Muscle of leg (tissue), 11 donors: ENCODE results near the gene SEL1L. TPM values are rescaled to one million over a fixed set of nuclear protein-coding genes. Genes with fewer than 3 reads are reported as not detected.
"Not testable (repeated sequence)": the region's sequence is repeated elsewhere in the genome, so short reads cannot be mapped to it uniquely, and the experiment has no call there.

ENCODE experiments used
- DNase-seq: peaks from one replicate; pipeline ENCODE4 v3.0.0; 2013
- H3K27ac ChIP-seq: one replicate; pipeline ENCODE4 v1.5.1; 2013; ENCODE audit warnings: mild to moderate bottlenecking, low read length, control low read depth
- H3K27me3 ChIP-seq: one replicate; pipeline ENCODE4 v1.6.1; 2013; ENCODE audit warnings: low read length; ENCODE audit not compliant: control insufficient read depth, insufficient read depth
- H3K36me3 ChIP-seq: one replicate; pipeline ENCODE4 v1.6.1; 2013; ENCODE audit warnings: low read length; ENCODE audit not compliant: control insufficient read depth, insufficient read depth
- H3K4me1 ChIP-seq: one replicate; pipeline ENCODE4 v1.6.1; 2013; ENCODE audit warnings: low read length; ENCODE audit not compliant: control insufficient read depth, insufficient read depth
- H3K4me3 ChIP-seq: one replicate; pipeline ENCODE4 v1.5.1; 2013; ENCODE audit warnings: low read length, control low read depth
- H3K9me3 ChIP-seq: replicated peaks from 2 replicates; pipeline ENCODE4 v1.6.1; 2013; ENCODE audit warnings: low read depth, low read length; ENCODE audit not compliant: control insufficient read depth
- WGBS: methylation state at CpG from one replicate; pipeline ENCODE4 v1.1.5; 2013; ENCODE audit warnings: missing lambda C conversion rate; ENCODE audit not compliant: insufficient coverage; 5-methylcytosine and 5-hydroxymethylcytosine counted together
- polyA plus RNA-seq, 8 donors: library from polyadenylated mRNA; unstranded; fragments of 120-200 nt; gene quantifications; one replicate each; pipeline versions ENCODE4 v1.2.1 to v1.2.3, GENCODE V29; 2013; ENCODE audit warnings: inconsistent platforms in 1 of 8, low replicate concordance in 1 of 8; ENCODE audit not compliant: insufficient read length in 8 of 8, insufficient read depth in 1 of 8
- total RNA-seq: library from RNA; stranded (reverse); fragments of 120-200 nt; gene quantifications from one replicate; pipeline ENCODE4 v1.2.4, GENCODE V29; 2013

Gene SEL1L
- total and polyA plus RNA-seq, 9 donors: 22.2 to 48.1 (median 36.1) TPM

DNA sequence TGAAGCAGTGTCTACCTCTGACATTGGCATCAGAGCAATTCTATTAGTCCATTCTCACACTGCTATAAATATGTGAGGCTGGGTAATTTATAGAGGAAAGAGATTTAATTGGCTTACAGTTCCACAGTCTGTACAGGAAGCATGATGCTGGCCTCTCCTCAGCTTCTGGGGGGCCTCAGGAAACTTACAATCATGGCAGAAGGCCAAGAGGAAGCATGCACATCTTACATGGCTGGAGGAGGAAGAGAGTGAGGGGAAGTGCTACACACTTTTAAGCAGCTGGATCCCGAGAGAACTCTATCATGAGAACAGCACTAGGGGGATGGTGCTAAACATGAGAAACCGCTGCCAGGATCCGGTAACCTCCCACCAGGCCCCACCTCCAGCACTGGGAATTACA, 25.7 kb upstream of the SEL1L start:
- no peaks in the 10 kb centered on the region for H3K27me3 ChIP-seq
- no CpG with 5 or more reads among the region's 3 CpGs for WGBS
- no peaks in the 10 kb centered on the region for H3K9me3 ChIP-seq
- H3K36me3 ChIP-seq: no peaks in the 10 kb centered on the region
- no peak for DNase-seq
- no peak overlapping the region for H3K27ac ChIP-seq
- no peaks in the 10 kb centered on the region for H3K4me1 ChIP-seq
- no peak overlapping the region for H3K4me3 ChIP-seq

DNA sequence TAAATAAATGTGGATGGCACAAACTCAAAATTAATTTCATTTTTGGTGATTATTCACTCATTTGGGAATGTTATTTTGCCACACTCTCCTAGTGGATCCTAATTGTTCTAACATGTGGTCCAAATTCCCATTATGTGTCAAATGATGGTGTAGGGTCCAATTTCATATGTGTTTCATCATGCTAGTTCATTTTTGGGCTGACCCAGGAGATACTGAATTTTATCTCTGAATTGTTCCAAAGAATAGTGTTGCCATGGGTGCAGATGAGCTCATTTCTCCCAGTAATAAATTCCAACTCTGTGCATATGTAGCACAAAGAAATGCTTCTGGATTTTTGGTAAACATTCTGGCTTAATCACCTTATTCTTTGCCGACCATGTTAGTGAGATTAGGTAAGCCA, 23.5 kb upstream of the SEL1L start:
- no peak overlapping the region for H3K4me3 ChIP-seq
- no peaks in the 10 kb centered on the region for H3K9me3 ChIP-seq
- WGBS: no CpG with 5 or more reads among the region's 1 CpG
- no peak overlapping the region for H3K27ac ChIP-seq
- no peaks in the 10 kb centered on the region for H3K27me3 ChIP-seq
- DNase-seq: no peak
- H3K4me1 ChIP-seq: no peaks in the 10 kb centered on the region
- H3K36me3 ChIP-seq: no peaks in the 10 kb centered on the region

DNA sequence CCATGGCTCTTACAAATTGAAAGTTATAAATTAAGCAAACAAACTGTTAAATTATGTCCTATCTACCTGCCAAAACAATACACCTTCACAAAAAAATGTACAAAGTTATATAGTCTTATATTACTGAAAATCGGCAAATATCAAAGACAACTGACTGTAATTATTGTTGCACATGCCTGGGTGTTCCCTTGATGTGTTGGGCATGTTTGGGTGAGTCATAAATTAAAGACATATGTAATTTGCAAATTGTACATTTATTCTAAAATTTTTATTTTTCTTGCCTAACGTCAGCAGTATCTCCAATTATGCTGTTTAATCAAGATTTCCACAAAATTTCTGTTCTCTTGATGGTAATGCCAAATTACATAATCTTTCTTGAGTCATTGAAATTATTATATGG, 22.0 kb upstream of the SEL1L start:
- no peaks in the 10 kb centered on the region for H3K9me3 ChIP-seq
- H3K4me1 ChIP-seq: no peaks in the 10 kb centered on the region
- no peaks in the 10 kb centered on the region for H3K27me3 ChIP-seq
- no peak overlapping the region for H3K27ac ChIP-seq
- no peak for DNase-seq
- no peaks in the 10 kb centered on the region for H3K36me3 ChIP-seq
- H3K4me3 ChIP-seq: no peak overlapping the region
- WGBS: no CpG with 5 or more reads among the region's 2 CpGs

DNA sequence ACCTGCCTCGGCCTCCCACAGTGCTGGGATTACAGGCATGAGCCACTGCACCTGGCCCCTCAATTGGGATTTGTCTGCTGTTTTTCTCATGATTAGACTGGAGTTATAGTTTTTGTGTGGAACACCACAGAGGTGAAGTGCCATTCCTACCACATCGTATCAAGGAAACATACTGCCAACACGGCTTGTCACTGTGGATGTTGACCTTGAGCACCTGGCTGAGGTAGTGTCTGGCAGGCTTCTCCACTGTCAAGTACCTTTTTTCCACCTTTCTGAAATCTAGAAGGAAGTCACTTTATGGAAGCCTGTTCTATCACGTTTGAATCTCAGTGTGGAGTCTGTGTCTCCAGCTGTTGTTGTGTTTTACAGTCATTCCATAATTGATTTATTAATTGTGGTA, 21.4 kb upstream of the SEL1L start:
- no peaks in the 10 kb centered on the region for H3K4me1 ChIP-seq
- H3K9me3 ChIP-seq: no peaks in the 10 kb centered on the region
- no peak for DNase-seq
- no peaks in the 10 kb centered on the region for H3K36me3 ChIP-seq
- H3K27ac ChIP-seq: no peak overlapping the region
- WGBS: 40% methylated on average over 1 of the region's 4 CpGs
- no peak overlapping the region for H3K4me3 ChIP-seq
- no peaks in the 10 kb centered on the region for H3K27me3 ChIP-seq

DNA sequence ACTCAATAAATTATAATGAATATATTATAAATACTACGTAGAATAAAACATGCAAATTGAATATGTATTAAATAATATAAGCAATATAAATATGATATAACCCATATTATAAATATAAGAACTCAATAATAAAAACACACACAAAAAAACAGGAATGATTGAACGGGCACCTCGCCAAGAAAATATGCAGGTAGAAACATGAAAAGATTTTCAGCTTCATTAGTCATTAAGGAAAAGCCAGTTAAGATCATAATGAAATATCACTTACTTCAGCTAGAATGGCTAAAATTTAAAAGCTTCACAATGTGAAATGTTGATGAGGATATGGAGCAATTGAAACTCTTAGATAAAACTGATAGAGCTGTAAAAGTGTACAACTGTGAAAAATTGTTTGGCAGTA, 17.8 kb upstream of the SEL1L start:
- H3K9me3 ChIP-seq: no peaks in the 10 kb centered on the region
- DNase-seq: no peak
- WGBS: no CpG with 5 or more reads among the region's 3 CpGs
- H3K27ac ChIP-seq: no peak overlapping the region
- H3K4me3 ChIP-seq: no peak overlapping the region
- no peaks in the 10 kb centered on the region for H3K27me3 ChIP-seq
- no peaks in the 10 kb centered on the region for H3K36me3 ChIP-seq
- H3K4me1 ChIP-seq: no peaks in the 10 kb centered on the region

- 83% methylated on average over 1 of the region's 4 CpGs for WGBS
- no peak overlapping the region for H3K4me3 ChIP-seq
- no peaks in the 10 kb centered on the region for H3K27me3 ChIP-seq
- DNase-seq: no peak
- no peaks in the 10 kb centered on the region for H3K9me3 ChIP-seq
- no peaks in the 10 kb centered on the region for H3K36me3 ChIP-seq
- H3K27ac ChIP-seq: no peak overlapping the region
- H3K4me1 ChIP-seq: no peaks in the 10 kb centered on the region
Observed at GRCh38 chr14:81550001-81550637, 16.5 kb upstream of the SEL1L start.

- not testable (repeated sequence) for H3K9me3 ChIP-seq, H3K4me1 ChIP-seq, H3K36me3 ChIP-seq, H3K27ac ChIP-seq, H3K27me3 ChIP-seq, H3K4me3 ChIP-seq, DNase-seq
- WGBS: 93% methylated on average over 3 of the region's 5 CpGs
Observed at GRCh38 chr14:81541206-81541605, 7.6 kb upstream of the SEL1L start.

DNA sequence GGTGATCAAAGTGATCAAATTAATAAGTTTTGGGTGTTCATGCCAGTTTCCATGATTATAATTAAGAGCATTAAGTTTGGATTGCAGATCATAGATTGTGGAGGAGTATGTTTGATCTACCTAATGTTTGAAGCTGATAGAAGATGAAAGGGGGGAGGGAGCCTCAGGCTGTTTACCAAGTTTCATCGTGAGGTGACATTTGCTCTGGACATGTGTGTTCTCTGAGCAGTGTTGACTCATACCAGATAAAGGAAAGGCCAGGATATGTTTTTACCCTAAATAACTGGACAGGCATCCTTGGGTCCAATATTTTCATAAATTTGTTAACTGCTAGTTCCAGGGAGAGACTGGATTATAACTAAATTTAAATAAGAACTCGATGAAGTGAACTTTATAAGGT, 3.5 kb upstream of the SEL1L start:
- no peak for DNase-seq
- H3K4me3 ChIP-seq: no peak overlapping the region
- no peaks in the 10 kb centered on the region for H3K36me3 ChIP-seq
- H3K4me1 ChIP-seq: peaks cover 2% of the 10 kb centered on the region
- no peaks in the 10 kb centered on the region for H3K9me3 ChIP-seq
- no CpG with 5 or more reads among the region's 2 CpGs for WGBS
- H3K27ac ChIP-seq: no peak overlapping the region
- no peaks in the 10 kb centered on the region for H3K27me3 ChIP-seq

- Histone ChIP-seq H3K36me3 (peaks cover 2% of the 10 kb centered on the region), H3K4me3 (no peak overlapping the region), H3K4me1 (peaks cover 2% of the 10 kb centered on the region), H3K27ac (no peak overlapping the region), H3K9me3 (no peaks in the 10 kb centered on the region), H3K27me3 (no peaks in the 10 kb centered on the region)
- DNase-seq: peak; percentile 54
- WGBS: 17% methylated on average over 1 of the region's 2 CpGs
Observed at GRCh38 chr14:81536241-81536771, 2.7 kb upstream of the SEL1L start.

- Histone ChIP-seq H3K4me3 (no peak overlapping the region), H3K27ac (peak overlapping the region; percentile 11), H3K4me1 (peaks cover 2% of the 10 kb centered on the region), H3K36me3 (peaks cover 2% of the 10 kb centered on the region), H3K27me3 (no peaks in the 10 kb centered on the region), H3K9me3 (no peaks in the 10 kb centered on the region)
- WGBS: no CpG with 5 or more reads among the region's 3 CpGs
- DNase-seq: peak; percentile 5
Observed at GRCh38 chr14:81535396-81536164, 1.9 kb upstream of the SEL1L start.
